ENCODE results near the gene CAMK1D.
A peak's percentile ranks its signal among the peaks of the same experiment; 100 is the strongest.

The CAMK1D gene

GRCh38 chr10:12625393-12626023 lies 276.2 kb downstream of the CAMK1D start:
- H3K27ac ChIP-seq: no peak overlapping the region

GRCh38 chr10:12628153-12628552 lies 278.8 kb downstream of the CAMK1D start:
- no peak for DNase-seq
- H3K9me3 ChIP-seq (ENCODE audit: severe bottlenecking): no peaks in the 10 kb centered on the region
- peak overlapping the region; percentile 67; the same call in 1 of the 2 replicates for H3K27ac ChIP-seq
- H3K36me3 ChIP-seq: no peaks in the 10 kb centered on the region
- H3K4me3 ChIP-seq (ENCODE audit: low read depth, low read length): no peak overlapping the region
- H3K27me3 ChIP-seq (ENCODE audit: insufficient read depth, low read depth, severe bottlenecking): no peaks in the 10 kb centered on the region
- TF ChIP-seq CTCF (IDR thresholded peaks at IDR 0.05; ENCODE audit: low read depth, low read length): no peak

More at GRCh38 chr10:12625393-12626023, 276.2 kb downstream of the CAMK1D start:
- Histone ChIP-seq H3K9me3 (ENCODE audit: severe bottlenecking) (no peaks in the 10 kb centered on the region), H3K36me3 (no peaks in the 10 kb centered on the region), H3K27me3 (ENCODE audit: insufficient read depth, low read depth, severe bottlenecking) (no peaks in the 10 kb centered on the region), H3K4me3 (ENCODE audit: low read depth, low read length) (no peak overlapping the region)
- DNase-seq: no peak
- no peak for TF ChIP-seq CTCF (IDR thresholded peaks at IDR 0.05; ENCODE audit: low read depth, low read length)

GRCh38 chr10:12628964-12629766 lies 279.8 kb downstream of the CAMK1D start:
- no peak for TF ChIP-seq CTCF (IDR thresholded peaks at IDR 0.05; ENCODE audit: low read depth, low read length)
- H3K27me3 ChIP-seq (ENCODE audit: insufficient read depth, low read depth, severe bottlenecking): no peaks in the 10 kb centered on the region
- peak; percentile 70 for DNase-seq
- peak overlapping the region; percentile 67 for H3K27ac ChIP-seq
- no peaks in the 10 kb centered on the region for H3K9me3 ChIP-seq (ENCODE audit: severe bottlenecking)
- no peaks in the 10 kb centered on the region for H3K36me3 ChIP-seq
- peak overlapping the region; percentile 13 for H3K4me3 ChIP-seq (ENCODE audit: low read depth, low read length)

- no peak for TF ChIP-seq CTCF (IDR thresholded peaks at IDR 0.05; ENCODE audit: low read depth, low read length)
- DNase-seq: no peak
- Histone ChIP-seq H3K27me3 (ENCODE audit: insufficient read depth, low read depth, severe bottlenecking) (no peaks in the 10 kb centered on the region), H3K9me3 (ENCODE audit: severe bottlenecking) (no peaks in the 10 kb centered on the region), H3K27ac (no peak overlapping the region), H3K36me3 (no peaks in the 10 kb centered on the region), H3K4me3 (ENCODE audit: low read depth, low read length) (no peak overlapping the region)
Measured at GRCh38 chr10:12629767-12630165, 280.4 kb downstream of the CAMK1D start.

GRCh38 chr10:12631216-12631615 lies 281.9 kb downstream of the CAMK1D start:
- DNase-seq: no peak

More at GRCh38 chr10:12631216-12631615, 281.9 kb downstream of the CAMK1D start:
- Histone ChIP-seq H3K27me3 (ENCODE audit: insufficient read depth, low read depth, severe bottlenecking) (no peaks in the 10 kb centered on the region), H3K4me3 (ENCODE audit: low read depth, low read length) (no peak overlapping the region), H3K27ac (no peak overlapping the region), H3K36me3 (no peaks in the 10 kb centered on the region), H3K9me3 (ENCODE audit: severe bottlenecking) (no peaks in the 10 kb centered on the region)
- no peak for TF ChIP-seq CTCF (IDR thresholded peaks at IDR 0.05; ENCODE audit: low read depth, low read length)

Measured in WERI-Rb-1 (cell line).